OCI-LY1 (cell line): Measurements from ENCODE around the gene PPP2R5C.

Experiments
- EZH2 ChIP-seq: fragments of 200-600 bp; sonication (generic), shearing (Covaris generic); IDR thresholded peaks from 2 replicates; pipeline ENCODE4 v1.8.0; 2017; ENCODE audit warnings: borderline replicate concordance, mixed run types, mild to moderate bottlenecking, antibody characterized with exemption, low read length, moderate library complexity, mixed read lengths
- TF ChIP-seq, protein P1 (sequence below): fragments of 200-600 bp; sonication (generic), shearing (Covaris generic); IDR thresholded peaks from 2 replicates; pipeline ENCODE4 v1.5.1; 2017; ENCODE audit warnings: mild to moderate bottlenecking, antibody characterized with exemption, low read length, moderate library complexity, mixed read lengths

DNA sequence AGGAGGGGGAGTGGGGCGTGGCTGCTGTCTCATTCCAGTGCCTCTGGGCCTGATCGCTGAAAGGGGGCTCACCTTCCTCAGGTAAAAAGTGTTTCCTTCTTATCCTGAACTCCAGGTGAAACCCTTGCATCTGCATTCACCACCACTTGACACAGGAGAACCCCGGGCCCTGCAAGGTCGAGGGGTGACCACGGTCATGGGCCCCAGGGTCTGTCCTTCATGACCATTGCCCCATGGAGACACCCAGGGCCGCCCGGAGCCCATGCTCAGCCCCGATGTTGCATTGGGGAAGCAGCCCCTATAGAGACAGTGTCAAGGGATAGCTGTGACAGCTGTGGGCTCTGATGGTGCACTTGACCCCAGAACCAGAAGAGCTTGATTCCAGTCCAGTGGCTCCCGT is 168.4 kb downstream of the PPP2R5C start:
- TF ChIP-seq, protein P1, sequence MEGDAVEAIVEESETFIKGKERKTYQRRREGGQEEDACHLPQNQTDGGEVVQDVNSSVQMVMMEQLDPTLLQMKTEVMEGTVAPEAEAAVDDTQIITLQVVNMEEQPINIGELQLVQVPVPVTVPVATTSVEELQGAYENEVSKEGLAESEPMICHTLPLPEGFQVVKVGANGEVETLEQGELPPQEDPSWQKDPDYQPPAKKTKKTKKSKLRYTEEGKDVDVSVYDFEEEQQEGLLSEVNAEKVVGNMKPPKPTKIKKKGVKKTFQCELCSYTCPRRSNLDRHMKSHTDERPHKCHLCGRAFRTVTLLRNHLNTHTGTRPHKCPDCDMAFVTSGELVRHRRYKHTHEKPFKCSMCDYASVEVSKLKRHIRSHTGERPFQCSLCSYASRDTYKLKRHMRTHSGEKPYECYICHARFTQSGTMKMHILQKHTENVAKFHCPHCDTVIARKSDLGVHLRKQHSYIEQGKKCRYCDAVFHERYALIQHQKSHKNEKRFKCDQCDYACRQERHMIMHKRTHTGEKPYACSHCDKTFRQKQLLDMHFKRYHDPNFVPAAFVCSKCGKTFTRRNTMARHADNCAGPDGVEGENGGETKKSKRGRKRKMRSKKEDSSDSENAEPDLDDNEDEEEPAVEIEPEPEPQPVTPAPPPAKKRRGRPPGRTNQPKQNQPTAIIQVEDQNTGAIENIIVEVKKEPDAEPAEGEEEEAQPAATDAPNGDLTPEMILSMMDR: no peak
- no peak for TF ChIP-seq EZH2
